HFF-Myc (cell line): ENCODE measurements around the gene FANCC.

Experiments
- DNase-seq: peaks from one replicate; pipeline ENCODE4 v3.0.0-alpha.2; 2011; ENCODE audit warnings: low read depth; ENCODE audit errors: extremely low read depth
- H3K4me3 ChIP-seq: replicated peaks from 2 replicates; pipeline ENCODE4 v1.5.1; 2011; ENCODE audit warnings: low read depth, mild to moderate bottlenecking, control low read depth, low read length
- TF ChIP-seq, protein P1 (sequence below): IDR thresholded peaks from 2 replicates; pipeline ENCODE4 v1.5.1; 2012; ENCODE audit warnings: mild to moderate bottlenecking, low read depth, low read length, control low read depth; ENCODE audit errors: missing control alignments

Gene FANCC

GRCh38 chr9:95103281-95103771, 214.2 kb downstream of the FANCC start:
- no peak overlapping the region for H3K4me3 ChIP-seq
- DNase-seq: peak; percentile 43
- TF ChIP-seq, protein P1, sequence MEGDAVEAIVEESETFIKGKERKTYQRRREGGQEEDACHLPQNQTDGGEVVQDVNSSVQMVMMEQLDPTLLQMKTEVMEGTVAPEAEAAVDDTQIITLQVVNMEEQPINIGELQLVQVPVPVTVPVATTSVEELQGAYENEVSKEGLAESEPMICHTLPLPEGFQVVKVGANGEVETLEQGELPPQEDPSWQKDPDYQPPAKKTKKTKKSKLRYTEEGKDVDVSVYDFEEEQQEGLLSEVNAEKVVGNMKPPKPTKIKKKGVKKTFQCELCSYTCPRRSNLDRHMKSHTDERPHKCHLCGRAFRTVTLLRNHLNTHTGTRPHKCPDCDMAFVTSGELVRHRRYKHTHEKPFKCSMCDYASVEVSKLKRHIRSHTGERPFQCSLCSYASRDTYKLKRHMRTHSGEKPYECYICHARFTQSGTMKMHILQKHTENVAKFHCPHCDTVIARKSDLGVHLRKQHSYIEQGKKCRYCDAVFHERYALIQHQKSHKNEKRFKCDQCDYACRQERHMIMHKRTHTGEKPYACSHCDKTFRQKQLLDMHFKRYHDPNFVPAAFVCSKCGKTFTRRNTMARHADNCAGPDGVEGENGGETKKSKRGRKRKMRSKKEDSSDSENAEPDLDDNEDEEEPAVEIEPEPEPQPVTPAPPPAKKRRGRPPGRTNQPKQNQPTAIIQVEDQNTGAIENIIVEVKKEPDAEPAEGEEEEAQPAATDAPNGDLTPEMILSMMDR: peak; percentile 45

DNA sequence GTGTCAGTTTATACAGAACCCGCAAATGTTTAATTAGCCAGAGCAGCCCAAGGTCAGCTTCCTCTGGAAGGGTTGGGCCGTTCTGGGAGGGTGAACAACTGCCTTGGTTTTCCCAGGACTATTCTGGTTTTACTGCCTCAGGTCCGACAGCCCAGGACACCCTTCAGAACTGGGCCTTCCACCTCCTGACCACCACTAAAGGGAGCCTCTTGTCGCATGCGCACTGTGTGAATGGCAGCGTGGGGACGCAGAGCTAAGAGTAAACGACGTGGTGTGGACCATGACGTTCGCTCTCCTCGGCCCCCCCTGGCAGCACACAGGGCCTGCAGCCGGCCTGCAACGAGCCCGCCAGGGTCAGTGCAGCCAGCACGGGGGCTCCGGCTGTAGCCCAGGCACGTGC, 214.9 kb downstream of the FANCC start:
- TF ChIP-seq, protein P1: no peak
- DNase-seq: no peak
- H3K4me3 ChIP-seq: no peak overlapping the region

- TF ChIP-seq, protein P1: no peak
- H3K4me3 ChIP-seq: no peak overlapping the region
- no peak for DNase-seq
These were observed 215.5 kb downstream of the FANCC start for GRCh38 chr9:95102001-95102433.

DNA sequence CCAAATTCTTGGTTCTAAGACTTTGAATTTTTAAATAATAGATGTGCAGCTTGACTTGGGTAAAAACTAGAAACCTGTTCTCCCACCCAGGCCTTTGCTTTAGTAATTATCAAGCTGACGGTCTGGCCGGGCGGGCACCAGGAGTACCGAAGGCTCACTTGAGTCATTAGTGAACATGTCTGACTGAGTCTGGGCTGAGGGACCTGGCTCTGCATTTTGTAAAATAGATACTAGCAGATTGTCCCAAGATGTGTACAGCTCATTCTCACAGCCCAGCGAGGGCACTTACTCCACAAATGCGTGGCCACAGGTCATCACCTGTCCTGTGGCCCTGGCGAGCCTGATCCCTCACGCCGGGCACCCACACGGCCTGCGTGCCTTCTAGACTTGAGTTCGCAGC, 216.2 kb downstream of the FANCC start:
- H3K4me3 ChIP-seq: no peak overlapping the region
- TF ChIP-seq, protein P1: no peak
- no peak for DNase-seq

DNA sequence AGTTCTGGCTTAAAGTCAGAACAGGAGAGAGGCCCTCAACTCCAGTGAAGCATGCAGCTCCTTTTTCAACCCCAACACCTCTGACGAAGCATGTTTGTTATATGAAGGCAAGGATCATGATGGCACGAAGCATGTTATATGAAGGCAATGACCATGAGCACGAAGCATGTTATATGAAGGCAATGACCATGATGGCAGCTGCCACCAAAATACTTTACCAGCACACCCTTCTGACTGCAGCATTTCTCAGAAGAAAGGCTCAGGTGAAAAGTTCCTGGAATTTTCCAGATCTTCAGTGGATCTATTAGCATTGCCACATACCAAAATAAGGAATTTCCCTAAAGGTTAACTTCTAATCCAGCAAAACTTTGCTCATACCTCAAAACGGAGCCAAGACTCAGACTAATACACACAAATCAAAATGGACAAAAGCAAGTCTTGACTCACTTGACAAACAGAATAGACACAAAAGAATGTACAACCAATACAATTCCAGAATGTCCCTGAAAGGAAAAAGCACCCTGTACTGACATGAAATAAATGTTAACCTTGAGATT, 217.4 kb downstream of the FANCC start:
- TF ChIP-seq, protein P1: no peak
- H3K4me3 ChIP-seq: no peak overlapping the region
- DNase-seq: no peak

- DNase-seq: no peak
- TF ChIP-seq, protein P1: no peak
- H3K4me3 ChIP-seq: no peak overlapping the region
These were observed 218.0 kb downstream of the FANCC start for GRCh38 chr9:95099321-95100070.
